Right cardiac atrium (tissue), 5 donors: ENCODE results near the gene MRPL27. TPM values are rescaled to one million over a fixed set of nuclear protein-coding genes. Genes with fewer than 3 reads are reported as not detected.
"Not testable (repeated sequence)": the region's sequence is repeated elsewhere in the genome, so short reads cannot be mapped to it uniquely, and the experiment has no call there.

Source experiments
- ATAC-seq, 2 donors: fragments of 200-7000 bp; cut with Tn5 transposase; one replicate each; pipeline versions ENCODE4 v1.8.0 to v1.9.1; 2020; ENCODE audit warnings: moderate library complexity in 2 of 2, mild to moderate bottlenecking in 1 of 2
- DNase-seq, 3 donors: peaks; one replicate each; pipeline ENCODE4 v3.0.0-alpha.2; 2020
- H3K27ac ChIP-seq: one replicate; pipeline ENCODE4 v1.5.1; 2013; ENCODE audit warnings: mild to moderate bottlenecking, low read length, control low read depth, moderate library complexity
- H3K27me3 ChIP-seq: one replicate; pipeline ENCODE4 v1.6.1; 2013; ENCODE audit not compliant: control insufficient read depth, insufficient read depth
- H3K4me1 ChIP-seq: one replicate; pipeline ENCODE4 v1.6.1; 2013; ENCODE audit warnings: low read length; ENCODE audit not compliant: control insufficient read depth, insufficient read depth
- H3K4me3 ChIP-seq: one replicate; pipeline ENCODE4 v1.5.1; 2013; ENCODE audit warnings: low read length, control low read depth
- H3K9me3 ChIP-seq: one replicate; pipeline ENCODE4 v1.6.1; 2013; ENCODE audit warnings: low read length; ENCODE audit not compliant: control insufficient read depth
- WGBS: extraction: QIAGEN DNeasy Blood & Tissue Kit; methylation state at CpG from one replicate; pipeline ENCODE4 v1.1.7; 2013; 5-methylcytosine and 5-hydroxymethylcytosine counted together
- intact Hi-C, 4 donors: fragments of 100-400 bp; cut with DNase I; formaldehyde crosslinking; loops; one replicate each; pipeline versions ENCODE4 v1.11.0 to v1.14.0; 2022 to 2023
- polyA plus RNA-seq: library from polyadenylated mRNA; stranded (reverse); fragments of 200-250 nt; gene quantifications from one replicate; pipeline ENCODE4 v1.2.3, GENCODE V29; 2013
- total RNA-seq, 4 donors: library from RNA; stranded (reverse); fragmentation: NEBNext Ultra II Directional; extraction: Animal tissue kit (Norgen Biotek cat#: 25700); gene quantifications; one replicate each; pipeline ENCODE4 v1.2.1, GENCODE V29; 2021
- donor health status: healthy with polysubstance abuse.
- donor health status: DM: no; HTN: yes; CAD: no.
- donor health status: DM: no; HTN: no; CAD: no.
- donor health status: DM: no; HTN: yes; CAD: no; lungs with severe emphysema.
- donor health status: DM: yes; HTN: yes; CAD: no.

MRPL27 gene
- total and polyA plus RNA-seq, 5 donors: 74.4 to 194 (median 82.3) TPM

- DNase-seq, intact Hi-C loops: not testable (repeated sequence)
- WGBS: 94% methylated on average over 8 of the region's 8 CpGs
Measured at GRCh38 chr17:50399591-50399990, 26.6 kb upstream of the MRPL27 start.

DNA sequence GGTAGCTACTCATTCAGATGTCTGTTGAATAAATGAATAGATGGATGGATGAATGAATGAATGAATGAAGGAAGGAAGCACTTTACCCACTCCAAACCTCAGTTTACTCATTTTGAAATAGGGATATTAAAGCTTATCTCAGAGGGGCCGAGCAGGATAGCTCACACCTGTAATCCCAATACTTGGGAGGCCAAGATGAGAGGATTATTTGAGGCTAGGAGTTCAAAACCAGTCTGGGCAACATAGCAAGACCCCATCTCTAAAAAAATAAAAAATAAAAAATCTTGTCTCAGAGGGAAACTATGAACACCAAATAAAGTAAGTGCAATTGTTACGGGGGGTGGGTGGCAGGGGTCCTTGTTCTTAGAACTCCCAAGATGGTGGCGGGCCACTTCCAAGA lies 25.7 kb upstream of the MRPL27 start:
- intact Hi-C loops, H3K27me3 ChIP-seq, H3K4me1 ChIP-seq, H3K9me3 ChIP-seq, ATAC-seq, H3K27ac ChIP-seq, H3K4me3 ChIP-seq, DNase-seq: not testable (repeated sequence)
- WGBS: 94% methylated on average over 3 of the region's 3 CpGs

More at GRCh38 chr17:50399591-50399990, 26.6 kb upstream of the MRPL27 start:
- H3K4me3 ChIP-seq, H3K9me3 ChIP-seq, ATAC-seq, H3K27ac ChIP-seq, H3K27me3 ChIP-seq, H3K4me1 ChIP-seq: not testable (repeated sequence)

DNA sequence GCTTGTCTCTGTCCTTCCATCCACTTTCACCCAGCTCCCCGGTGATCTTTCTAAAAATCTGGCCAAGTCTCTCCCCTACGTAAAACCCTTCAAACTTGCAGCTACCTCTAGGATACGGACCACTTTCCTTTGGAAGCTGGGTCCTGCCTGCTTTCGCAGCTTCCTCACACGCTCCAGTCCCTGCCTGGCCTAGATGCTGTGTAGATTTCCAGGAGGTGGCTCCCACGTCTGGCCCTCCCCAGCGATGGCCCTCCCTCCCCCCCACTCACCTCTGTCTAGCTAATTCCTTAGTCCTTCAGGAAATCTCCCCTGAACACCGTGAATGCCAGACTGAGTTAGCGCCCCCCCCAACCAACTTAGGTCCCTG lies 24.9 kb upstream of the MRPL27 start:
- intact Hi-C loops: no loop called here
- DNase-seq (no peak), ATAC-seq (peak in 1 of 2 donors; percentile 4)
- Histone ChIP-seq H3K9me3 (no peaks in the 10 kb centered on the region), H3K4me3 (no peak overlapping the region), H3K4me1 (peaks cover 4% of the 10 kb centered on the region), H3K27me3 (no peaks in the 10 kb centered on the region), H3K27ac (no peak overlapping the region)
- WGBS: 56% methylated on average over 9 of the region's 9 CpGs

DNA sequence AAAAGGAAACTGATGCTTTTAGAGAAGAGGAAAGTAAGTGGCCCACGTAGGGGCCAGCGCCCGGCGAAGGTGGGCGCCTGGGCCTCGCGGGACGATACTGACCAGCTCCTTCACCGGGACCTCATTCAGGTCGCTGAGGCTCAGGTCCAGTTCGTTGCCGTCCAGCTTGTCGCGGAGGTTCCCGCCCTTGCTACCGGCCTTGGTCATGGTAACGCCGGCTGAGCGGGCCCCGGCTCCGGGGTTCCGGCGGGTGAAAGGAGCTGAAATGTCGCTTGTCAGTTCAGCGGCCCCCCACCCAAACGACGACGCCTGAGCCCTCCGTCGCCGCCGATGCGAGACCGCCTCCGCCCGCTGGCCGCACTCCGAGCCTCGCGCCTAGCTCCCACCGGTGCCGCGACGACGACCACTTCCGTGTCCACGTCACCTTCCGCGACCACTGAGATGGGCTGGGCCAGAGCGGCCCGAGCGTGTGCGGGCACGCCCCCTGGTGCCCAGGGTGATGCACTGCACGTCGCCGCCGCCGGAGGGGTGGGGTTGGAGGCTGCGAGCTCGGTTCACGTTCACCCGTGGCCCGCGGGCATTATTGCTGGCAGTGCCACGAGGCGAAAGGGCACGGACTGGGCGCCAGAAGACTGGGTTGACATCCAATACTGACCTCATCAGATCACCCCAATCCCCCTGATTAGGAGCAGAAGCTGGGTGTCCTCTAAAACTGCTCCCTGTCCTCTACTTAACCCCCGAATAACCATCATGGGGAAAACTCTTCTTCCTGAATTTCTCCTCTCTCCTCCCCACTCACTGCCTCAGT lies 24.3 kb upstream of the MRPL27 start, which contains the start of gene LRRC59:
Gene LRRC59, minus strand, starts transcription at position 413 of the 808 bp plus-strand sequence. Its CDS starts 206 bp downstream, at position 207.
- Histone ChIP-seq H3K4me3 (peak within 1 kb of the TSS; percentile 83), H3K4me1 (peaks cover 4% of the 10 kb centered on the region), H3K27ac (no peak within 1 kb of the TSS), H3K27me3 (no peaks in the 10 kb centered on the region), H3K9me3 (no peaks in the 10 kb centered on the region)
- intact Hi-C loops: no loop called here
- ATAC-seq: peak; percentile 97
- peak; percentile 92 to 97 (median 96) for DNase-seq
- under 1% methylated on average over 70 of the region's 70 CpGs for WGBS

DNA sequence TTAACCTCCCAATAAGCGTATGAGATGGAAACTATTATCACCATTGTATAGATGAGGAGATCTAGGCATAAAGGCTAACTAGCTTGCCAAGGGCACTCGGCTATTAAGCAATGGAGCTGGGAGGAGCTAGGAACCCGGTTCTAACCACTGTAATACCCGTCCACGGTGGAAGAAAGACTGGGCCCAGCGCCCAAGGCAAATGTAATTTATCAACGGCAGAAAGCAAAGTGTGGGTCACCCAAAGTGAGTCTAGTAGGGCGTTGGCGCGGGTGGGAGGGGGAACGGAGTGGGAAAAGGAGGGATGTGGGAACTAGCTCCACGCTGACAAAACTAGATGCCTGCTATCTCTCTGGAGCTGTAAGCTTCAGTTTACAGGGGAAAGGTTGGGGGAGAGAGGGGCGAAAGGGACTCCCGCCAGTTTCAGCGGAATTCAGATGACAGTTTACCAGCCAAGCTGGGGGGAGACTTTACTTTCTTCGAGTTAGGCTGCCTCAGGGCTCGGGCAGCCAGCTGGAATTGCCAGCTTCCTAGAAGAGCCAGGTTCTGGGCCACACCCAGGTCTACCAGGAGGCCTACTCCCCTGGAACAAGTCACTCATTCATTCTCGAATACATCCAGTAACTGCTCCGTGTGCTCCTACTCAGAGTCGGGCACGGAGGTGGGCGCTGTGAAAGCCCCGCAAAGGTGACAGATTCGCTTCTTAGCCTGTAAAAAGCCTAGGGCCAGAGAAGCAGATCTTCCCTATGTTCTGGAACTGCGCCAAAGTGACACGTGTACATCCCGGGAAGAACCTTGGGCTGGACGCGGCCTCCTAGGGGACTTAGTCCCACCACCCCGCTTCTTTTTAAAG lies 23.5 kb upstream of the MRPL27 start:
- peak overlapping the region; percentile 83 for H3K4me3 ChIP-seq
- H3K9me3 ChIP-seq: no peaks in the 10 kb centered on the region
- peak; percentile 60 to 74 for ATAC-seq
- 5% methylated on average over 30 of the region's 30 CpGs for WGBS
- H3K27ac ChIP-seq: no peak overlapping the region
- H3K27me3 ChIP-seq: no peaks in the 10 kb centered on the region
- DNase-seq: peak; percentile 61 to 74 (median 70)
- intact Hi-C loops: no loop called here
- peaks cover 4% of the 10 kb centered on the region for H3K4me1 ChIP-seq

DNA sequence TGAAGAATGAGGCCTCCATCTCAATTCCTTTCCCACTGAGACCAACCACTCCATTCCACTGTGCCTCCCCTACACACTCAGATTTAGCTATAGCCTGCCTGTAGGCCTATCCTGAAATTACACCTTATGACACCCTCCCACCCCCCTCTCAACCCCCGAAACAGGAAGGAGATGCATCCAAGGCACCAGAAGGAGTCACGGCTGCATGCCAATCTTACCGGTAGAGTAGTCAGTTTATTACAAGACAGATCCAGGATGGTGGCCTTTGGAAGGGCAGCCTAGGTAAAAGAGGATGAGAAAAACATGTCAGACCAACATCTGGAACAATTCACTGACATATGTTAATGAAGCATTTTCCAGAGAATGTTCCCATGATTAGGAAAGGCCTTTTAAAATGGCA lies 21.7 kb upstream of the MRPL27 start:
- no peaks in the 10 kb centered on the region for H3K9me3 ChIP-seq
- no peak overlapping the region for H3K27ac ChIP-seq
- intact Hi-C loops: no loop called here
- DNase-seq (no peak), ATAC-seq (no peak)
- H3K4me1 ChIP-seq: peaks cover 4% of the 10 kb centered on the region
- no peak overlapping the region for H3K4me3 ChIP-seq
- no peaks in the 10 kb centered on the region for H3K27me3 ChIP-seq
- WGBS: 16% methylated on average over 3 of the region's 3 CpGs

GRCh38 chr17:50393700-50394099 lies 20.7 kb upstream of the MRPL27 start:
- Histone ChIP-seq H3K4me3 (no peak overlapping the region), H3K9me3 (no peaks in the 10 kb centered on the region), H3K4me1 (peaks cover 4% of the 10 kb centered on the region), H3K27me3 (no peaks in the 10 kb centered on the region), H3K27ac (no peak overlapping the region)
- ATAC-seq (no peak), DNase-seq (no peak)
- intact Hi-C loops: no loop called here
- WGBS: 89% methylated on average over 5 of the region's 5 CpGs

- DNase-seq (no peak), ATAC-seq (no peak)
- no peak overlapping the region for H3K4me3 ChIP-seq
- peaks cover 4% of the 10 kb centered on the region for H3K4me1 ChIP-seq
- no peaks in the 10 kb centered on the region for H3K9me3 ChIP-seq
- 88% methylated on average over 6 of the region's 6 CpGs for WGBS
- intact Hi-C loops: no loop called here
- H3K27ac ChIP-seq: no peak overlapping the region
- no peaks in the 10 kb centered on the region for H3K27me3 ChIP-seq
Measured at GRCh38 chr17:50392621-50393020, 19.6 kb upstream of the MRPL27 start.

DNA sequence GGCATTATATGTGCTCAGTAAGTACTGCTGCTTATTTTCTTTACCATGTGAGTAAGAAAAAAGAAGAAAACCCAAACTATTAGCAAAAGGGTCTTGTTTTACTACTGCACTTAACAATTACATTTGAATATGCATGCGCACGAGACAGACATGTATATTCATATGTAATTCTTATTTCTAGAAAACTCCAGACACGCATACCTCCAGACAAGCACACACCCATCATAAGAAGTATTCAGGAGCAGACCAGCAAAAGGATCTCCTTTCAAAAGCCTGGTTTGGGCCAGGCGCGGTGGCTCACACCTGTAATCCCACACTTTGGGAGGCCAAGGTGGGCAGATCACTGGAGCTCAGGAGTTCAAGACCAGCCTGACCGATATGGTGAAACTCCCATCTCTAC lies 16.6 kb upstream of the MRPL27 start:
- Histone ChIP-seq H3K27me3 (no peaks in the 10 kb centered on the region), H3K4me3 (no peak overlapping the region), H3K4me1 (no peaks in the 10 kb centered on the region), H3K27ac (no peak overlapping the region), H3K9me3 (no peaks in the 10 kb centered on the region)
- no peak for ATAC-seq
- intact Hi-C loops: no loop called here
- WGBS: 95% methylated on average over 6 of the region's 6 CpGs
- DNase-seq: no peak

DNA sequence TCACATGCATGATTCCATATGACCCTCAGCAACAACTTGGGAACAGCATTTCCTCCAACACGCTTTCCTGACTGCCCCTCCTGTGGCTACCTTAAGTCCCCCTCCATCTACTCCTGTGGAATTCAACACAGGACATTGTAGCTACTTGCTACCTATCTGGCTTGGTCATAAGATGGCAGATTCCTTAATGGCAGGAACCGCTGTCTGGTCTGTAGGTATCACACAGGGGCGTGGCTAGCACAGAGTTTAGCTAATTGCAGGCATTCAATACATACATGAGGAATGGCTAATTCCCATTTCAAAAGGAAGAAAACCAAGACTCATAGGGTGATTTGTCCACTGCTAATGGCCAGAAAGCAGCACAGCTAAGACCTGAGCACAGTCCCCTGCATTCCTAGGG lies 15.7 kb upstream of the MRPL27 start:
- no peak overlapping the region for H3K27ac ChIP-seq
- H3K9me3 ChIP-seq: no peaks in the 10 kb centered on the region
- no peaks in the 10 kb centered on the region for H3K4me1 ChIP-seq
- 97% methylated on average over 3 of the region's 3 CpGs for WGBS
- intact Hi-C loops: no loop called here
- no peak for DNase-seq
- H3K4me3 ChIP-seq: no peak overlapping the region
- no peaks in the 10 kb centered on the region for H3K27me3 ChIP-seq
- ATAC-seq: no peak

- intact Hi-C loops: no loop called here
- DNase-seq: no peak
- 70% methylated on average over 3 of the region's 3 CpGs for WGBS
- Histone ChIP-seq H3K4me3 (no peak overlapping the region), H3K9me3 (no peaks in the 10 kb centered on the region), H3K27ac (no peak overlapping the region), H3K27me3 (no peaks in the 10 kb centered on the region), H3K4me1 (no peaks in the 10 kb centered on the region)
- peak in 1 of 2 donors; percentile 23 for ATAC-seq
Measured at GRCh38 chr17:50386510-50386909, 13.5 kb upstream of the MRPL27 start.
